Stimulated activated naive B cell treated with anti-CD40 and anti-IgM and Interleukin-4, amounts not matched to agents 10 μg/mL and 1 μg/mL and 100 μg/mL, for 72 hours (primary cell): Measurements from ENCODE around the gene RAB30.
A peak's percentile ranks its signal among the peaks of the same experiment; 100 is the strongest.

Source experiments
- ATAC-seq, 2 donors: fragments of 150-1000 bp; cut with Tn5 transposase; replicated peaks; 2 replicates each; pipeline ENCODE4 v1.10.0; 2021; ENCODE audit warnings: moderate library complexity in 1 of 2
- DNase-seq: peaks from one replicate; pipeline ENCODE4 v3.0.0; 2021
- H3K27ac Mint-ChIP-seq: one replicate; pipeline ENCODE4 v1.8.0; 2022; ENCODE audit warnings: mild to moderate bottlenecking, mixed read lengths
- H3K27me3 Mint-ChIP-seq, 2 donors: one replicate each; pipeline ENCODE4 v1.8.0; 2022; ENCODE audit warnings: mixed read lengths in 2 of 2
- H3K36me3 Mint-ChIP-seq, 2 donors: one replicate each; pipeline ENCODE4 v1.8.0; 2022; ENCODE audit warnings: mixed read lengths in 2 of 2, mild to moderate bottlenecking in 1 of 2
- H3K4me1 Mint-ChIP-seq, 2 donors: one replicate each; pipeline ENCODE4 v1.8.0; 2022; ENCODE audit warnings: mixed read lengths in 2 of 2, mild to moderate bottlenecking in 1 of 2
- H3K4me3 Mint-ChIP-seq, 2 donors: one replicate each; pipeline ENCODE4 v1.8.0; 2022; ENCODE audit warnings: mild to moderate bottlenecking in 2 of 2, mixed read lengths in 2 of 2, moderate library complexity in 1 of 2
- H3K9me3 Mint-ChIP-seq, 2 donors: one replicate each; pipeline ENCODE4 v1.8.0; 2022; ENCODE audit warnings: mixed read lengths in 2 of 2, mild to moderate bottlenecking in 1 of 2

Gene RAB30

GRCh38 chr11:83004746-83005556, 66.7 kb downstream of the RAB30 start:
- ATAC-seq = peak; percentile 61 to 66
- Mint-ChIP-seq H3K27me3 (no peaks in the 10 kb centered on the region), H3K36me3 (peaks cover 40 to 57% of the 10 kb centered on the region in 2 donors), H3K27ac (peak overlapping the region; percentile 89), H3K4me1 (peaks cover 55 to 87% of the 10 kb centered on the region in 2 donors), H3K9me3 (no peaks in the 10 kb centered on the region), H3K4me3 (peak overlapping the region; percentile 7 to 56)
- DNase-seq = no peak

GRCh38 chr11:83002522-83002921, 69.2 kb downstream of the RAB30 start:
- Mint-ChIP-seq H3K4me1 (peaks cover 53 to 88% of the 10 kb centered on the region in 2 donors), H3K27me3 (no peaks in the 10 kb centered on the region), H3K4me3 (no peak overlapping the region), H3K27ac (peak overlapping the region; percentile 85), H3K36me3 (peaks cover 34 to 47% of the 10 kb centered on the region in 2 donors), H3K9me3 (peaks cover 2 to 4% of the 10 kb centered on the region in 2 donors)
- no peak for ATAC-seq
- no peak for DNase-seq

- Mint-ChIP-seq H3K27me3 (no peaks in the 10 kb centered on the region), H3K9me3 (peaks cover 2 to 4% of the 10 kb centered on the region in 2 donors), H3K4me3 (no peak overlapping the region), H3K36me3 (peaks cover 35 to 47% of the 10 kb centered on the region in 2 donors), H3K27ac (peak overlapping the region; percentile 59), H3K4me1 (peaks cover 57 to 88% of the 10 kb centered on the region in 2 donors)
- no peak for DNase-seq
- ATAC-seq = no peak
These were observed 69.6 kb downstream of the RAB30 start for GRCh38 chr11:83002053-83002452.

GRCh38 chr11:83000381-83000780, 71.3 kb downstream of the RAB30 start:
- Mint-ChIP-seq H3K9me3 (peaks cover 2 to 4% of the 10 kb centered on the region in 2 donors), H3K27ac (peak overlapping the region; percentile 48), H3K36me3 (peaks cover 37 to 46% of the 10 kb centered on the region in 2 donors), H3K4me1 (peaks cover 57 to 92% of the 10 kb centered on the region in 2 donors), H3K4me3 (no peak overlapping the region), H3K27me3 (no peaks in the 10 kb centered on the region)
- ATAC-seq = no peak
- DNase-seq = no peak

GRCh38 chr11:82999232-82999631, 72.5 kb downstream of the RAB30 start:
- no peak for DNase-seq
- Mint-ChIP-seq H3K4me1 (peaks cover 54 to 89% of the 10 kb centered on the region in 2 donors), H3K4me3 (peak overlapping the region; percentile 1 to 13), H3K27me3 (no peaks in the 10 kb centered on the region), H3K36me3 (peaks cover 42% of the 10 kb centered on the region in 2 donors), H3K27ac (peak overlapping the region; percentile 92), H3K9me3 (peaks cover 2 to 4% of the 10 kb centered on the region in 2 donors)
- ATAC-seq = no peak

GRCh38 chr11:82998697-82999096, 73.0 kb downstream of the RAB30 start:
- H3K9me3 Mint-ChIP-seq = peaks cover 2 to 4% of the 10 kb centered on the region in 2 donors
- ATAC-seq = no peak
- peak overlapping the region; percentile 15 to 45 for H3K4me3 Mint-ChIP-seq
- DNase-seq = no peak
- H3K36me3 Mint-ChIP-seq = peaks cover 47 to 48% of the 10 kb centered on the region in 2 donors
- peaks cover 59 to 92% of the 10 kb centered on the region in 2 donors for H3K4me1 Mint-ChIP-seq
- H3K27me3 Mint-ChIP-seq = no peaks in the 10 kb centered on the region
- peak overlapping the region; percentile 74 for H3K27ac Mint-ChIP-seq

GRCh38 chr11:82996966-82997606, 74.6 kb downstream of the RAB30 start:
- H3K4me3 Mint-ChIP-seq = peak overlapping the region; percentile 79 to 87
- H3K4me1 Mint-ChIP-seq = peaks cover 66 to 94% of the 10 kb centered on the region in 2 donors
- peaks cover 4% of the 10 kb centered on the region in 2 donors for H3K9me3 Mint-ChIP-seq
- peaks cover 54 to 56% of the 10 kb centered on the region in 2 donors for H3K36me3 Mint-ChIP-seq
- ATAC-seq (peak; percentile 89), DNase-seq (peak; percentile 76)
- peak overlapping the region; percentile 93 for H3K27ac Mint-ChIP-seq
- no peaks in the 10 kb centered on the region for H3K27me3 Mint-ChIP-seq

GRCh38 chr11:82995754-82996398, 75.8 kb downstream of the RAB30 start:
- peaks cover 51 to 55% of the 10 kb centered on the region in 2 donors for H3K36me3 Mint-ChIP-seq
- H3K27me3 Mint-ChIP-seq = no peaks in the 10 kb centered on the region
- peaks cover 59 to 90% of the 10 kb centered on the region in 2 donors for H3K4me1 Mint-ChIP-seq
- peak overlapping the region; percentile 93 for H3K27ac Mint-ChIP-seq
- H3K9me3 Mint-ChIP-seq = peaks cover 4% of the 10 kb centered on the region in 2 donors
- peak overlapping the region; percentile 79 to 87 for H3K4me3 Mint-ChIP-seq
- DNase-seq (peak; percentile 53), ATAC-seq (peak; percentile 74 to 77)

GRCh38 chr11:82995235-82995634, 76.5 kb downstream of the RAB30 start:
- DNase-seq (no peak), ATAC-seq (no peak)
- Mint-ChIP-seq H3K4me3 (peak overlapping the region; percentile 18 to 87), H3K9me3 (peaks cover 4% of the 10 kb centered on the region in 2 donors), H3K27me3 (no peaks in the 10 kb centered on the region), H3K4me1 (peaks cover 57 to 86% of the 10 kb centered on the region in 2 donors), H3K36me3 (peaks cover 47 to 54% of the 10 kb centered on the region in 2 donors), H3K27ac (peak overlapping the region; percentile 2)

- H3K4me1 Mint-ChIP-seq = peaks cover 57 to 86% of the 10 kb centered on the region in 2 donors
- no peak for DNase-seq
- peak overlapping the region; percentile 75 to 77 for H3K4me3 Mint-ChIP-seq
- H3K27me3 Mint-ChIP-seq = no peaks in the 10 kb centered on the region
- H3K36me3 Mint-ChIP-seq = peaks cover 50 to 55% of the 10 kb centered on the region in 2 donors
- no peak for ATAC-seq
- peaks cover 2 to 3% of the 10 kb centered on the region in 2 donors for H3K9me3 Mint-ChIP-seq
- H3K27ac Mint-ChIP-seq = peak overlapping the region; percentile 68
These were observed 77.0 kb downstream of the RAB30 start for GRCh38 chr11:82994604-82995230.

- H3K36me3 Mint-ChIP-seq = peaks cover 56 to 62% of the 10 kb centered on the region in 2 donors
- DNase-seq (no peak), ATAC-seq (no peak)
- peaks cover 47 to 75% of the 10 kb centered on the region in 2 donors for H3K4me1 Mint-ChIP-seq
- H3K4me3 Mint-ChIP-seq = no peak overlapping the region
- peak overlapping the region; percentile 70 for H3K27ac Mint-ChIP-seq
- no peaks in the 10 kb centered on the region for H3K27me3 Mint-ChIP-seq
- H3K9me3 Mint-ChIP-seq = peaks cover 0 to 1% of the 10 kb centered on the region in 2 donors
These were observed 79.5 kb downstream of the RAB30 start for GRCh38 chr11:82992223-82992622.

GRCh38 chr11:82989628-82990404, 81.9 kb downstream of the RAB30 start:
- no peak for DNase-seq
- no peak overlapping the region for H3K4me3 Mint-ChIP-seq
- H3K4me1 Mint-ChIP-seq = peaks cover 43 to 74% of the 10 kb centered on the region in 2 donors
- H3K9me3 Mint-ChIP-seq = peaks cover 0 to 1% of the 10 kb centered on the region in 2 donors
- H3K27ac Mint-ChIP-seq = peak overlapping the region; percentile 31
- no peak for ATAC-seq
- H3K36me3 Mint-ChIP-seq = peaks cover 60 to 62% of the 10 kb centered on the region in 2 donors
- H3K27me3 Mint-ChIP-seq = no peaks in the 10 kb centered on the region

GRCh38 chr11:82988936-82989627, 82.6 kb downstream of the RAB30 start:
- H3K4me1 Mint-ChIP-seq = peaks cover 42 to 75% of the 10 kb centered on the region in 2 donors
- H3K27me3 Mint-ChIP-seq = no peaks in the 10 kb centered on the region
- H3K27ac Mint-ChIP-seq = no peak overlapping the region
- H3K36me3 Mint-ChIP-seq = peaks cover 61 to 62% of the 10 kb centered on the region in 2 donors
- H3K4me3 Mint-ChIP-seq = no peak overlapping the region
- DNase-seq (no peak), ATAC-seq (peak in 1 of 2 donors; percentile 41)
- peaks cover 0 to 1% of the 10 kb centered on the region in 2 donors for H3K9me3 Mint-ChIP-seq
